Pons (tissue), 1 donor: ENCODE results near the gene KSR1.

Experiments used
- DNase-seq: peaks from one replicate; pipeline ENCODE4 v3.0.0-alpha.2; 2016; ENCODE audit warnings: low spot score

KSR1 gene

GRCh38 chr17:27590864-27591263 is 134.6 kb downstream of the KSR1 start:
- DNase-seq, result no peak

GRCh38 chr17:27591986-27592385 is 135.7 kb downstream of the KSR1 start:
- DNase-seq, result no peak

- DNase-seq, result no peak
These were observed 137.1 kb downstream of the KSR1 start for GRCh38 chr17:27593232-27593856.

GRCh38 chr17:27593857-27594255 is 137.6 kb downstream of the KSR1 start:
- no peak for DNase-seq

- DNase-seq, result no peak
These were observed 139.0 kb downstream of the KSR1 start for GRCh38 chr17:27595208-27595607.

- no peak for DNase-seq
These were observed 139.8 kb downstream of the KSR1 start for GRCh38 chr17:27596096-27596495.

- no peak for DNase-seq
These were observed 140.4 kb downstream of the KSR1 start for GRCh38 chr17:27596566-27597187.

- DNase-seq, result no peak
These were observed 140.9 kb downstream of the KSR1 start for GRCh38 chr17:27597188-27597580.

- no peak for DNase-seq
These were observed 141.6 kb downstream of the KSR1 start for GRCh38 chr17:27597783-27598320.

- DNase-seq, result no peak
These were observed 142.2 kb downstream of the KSR1 start for GRCh38 chr17:27598337-27599050.

GRCh38 chr17:27600471-27600870 is 144.2 kb downstream of the KSR1 start:
- no peak for DNase-seq

GRCh38 chr17:27601069-27601974 is 145.1 kb downstream of the KSR1 start:
- DNase-seq, result peak; percentile 82

- DNase-seq, result no peak
These were observed 145.7 kb downstream of the KSR1 start for GRCh38 chr17:27601975-27602302.

GRCh38 chr17:27602721-27603420 is 146.6 kb downstream of the KSR1 start:
- DNase-seq, result peak; percentile 48

GRCh38 chr17:27603421-27603770 is 147.1 kb downstream of the KSR1 start:
- DNase-seq, result no peak

GRCh38 chr17:27603880-27604794 is 147.9 kb downstream of the KSR1 start:
- DNase-seq, result no peak

- no peak for DNase-seq
These were observed 149.2 kb downstream of the KSR1 start for GRCh38 chr17:27605409-27605808.

GRCh38 chr17:27607521-27608091 is 151.4 kb downstream of the KSR1 start:
- no peak for DNase-seq

GRCh38 chr17:27608328-27609230 is 152.3 kb downstream of the KSR1 start:
- no peak for DNase-seq
